Keratinocyte (primary cell): Measurements from ENCODE around the gene SPEM2. TPM values are rescaled to one million over a fixed set of nuclear protein-coding genes. Genes with fewer than 3 reads are reported as not detected.

Experiments used
- DNase-seq: peaks from one replicate; pipeline ENCODE4 v3.0.0-alpha.2; 2011; ENCODE audit warnings: low read depth, missing footprints, low spot score
- FAIRE-seq: peaks from 2 replicates; lab custom pipeline; 2011; peaks lifted over from hg19 to GRCh38; lab: Jason Lieb, UNC
- H2AFZ ChIP-seq: 2 replicates; pipeline ENCODE4 v1.6.0; 2012; ENCODE audit warnings: low read length, control low read depth, inconsistent platforms; ENCODE audit not compliant: control insufficient read depth
- H3K27ac ChIP-seq: 2 replicates; pipeline ENCODE4 v1.5.1; 2011; ENCODE audit warnings: low read length; ENCODE audit not compliant: control insufficient read depth, insufficient read depth
- H3K27me3 ChIP-seq: 3 replicates; pipeline ENCODE4 v1.6.0; 2011; ENCODE audit warnings: low read length; ENCODE audit not compliant: control insufficient read depth, insufficient read depth; ENCODE audit errors: extremely low read depth
- H3K36me3 ChIP-seq, 2 experiments: 2 replicates in 1 of 2; 3 replicates in 1 of 2; pipeline ENCODE4 v1.5.1; 2011; ENCODE audit warnings: low read length in 2 of 2, mild to moderate bottlenecking in 1 of 2; ENCODE audit not compliant: control insufficient read depth in 2 of 2, insufficient read depth in 2 of 2; ENCODE audit errors: extremely low read depth in 1 of 2
- H3K4me1 ChIP-seq: 3 replicates; pipeline ENCODE4 v1.5.1; 2011; ENCODE audit warnings: low read length; ENCODE audit not compliant: control insufficient read depth, insufficient read depth; ENCODE audit errors: extremely low read depth
- H3K4me2 ChIP-seq: 3 replicates; pipeline ENCODE4 v1.6.0; 2011; ENCODE audit warnings: low read depth, low read length; ENCODE audit not compliant: control insufficient read depth, insufficient read depth; ENCODE audit errors: extremely low read depth
- H3K4me3 ChIP-seq, 3 experiments: fragments of 200-600 bp in 1 of 3; sonication (generic) in 1 of 3; 2 replicates in 2 of 3; 3 replicates in 1 of 3; pipeline ENCODE4 v1.5.1; 2011 to 2016; ENCODE audit warnings: low read length in 3 of 3, mild to moderate bottlenecking in 3 of 3, control low read depth in 2 of 3, inconsistent platforms in 1 of 3, low read depth in 1 of 3, mixed read lengths in 1 of 3, mixed run types in 1 of 3, moderate library complexity in 1 of 3; ENCODE audit not compliant: control insufficient read depth in 2 of 3, insufficient read depth in 2 of 3; ENCODE audit errors: extremely low read depth in 1 of 3
- H3K79me2 ChIP-seq: 2 replicates; pipeline ENCODE4 v1.6.0; 2012; ENCODE audit warnings: low read length; ENCODE audit not compliant: control insufficient read depth, insufficient read depth
- H3K9ac ChIP-seq: 3 replicates; pipeline ENCODE4 v1.6.0; 2011; ENCODE audit warnings: low read length; ENCODE audit not compliant: control insufficient read depth, insufficient read depth; ENCODE audit errors: extremely low read depth
- H3K9me1 ChIP-seq: 3 replicates; pipeline ENCODE4 v1.6.0; 2011; ENCODE audit warnings: low read length; ENCODE audit not compliant: control insufficient read depth, insufficient read depth; ENCODE audit errors: extremely low read depth
- H3K9me3 ChIP-seq: 2 replicates; pipeline ENCODE4 v1.5.1; 2012; ENCODE audit warnings: low read depth, low read length; ENCODE audit not compliant: control insufficient read depth
- H4K20me1 ChIP-seq: 3 replicates; pipeline ENCODE4 v1.6.0; 2011; ENCODE audit warnings: low read length; ENCODE audit not compliant: control insufficient read depth, insufficient read depth; ENCODE audit errors: extremely low read depth
- CTCF ChIP-seq, 3 experiments: IDR thresholded peaks in 1 of 3; conservative IDR thresholded peaks in 1 of 3; optimal IDR thresholded peaks in 1 of 3; 2 replicates in 2 of 3; 3 replicates in 1 of 3; pipeline versions ENCODE3 to v1.5.1; 2011; ENCODE audit warnings: low read length in 3 of 3, mild to moderate bottlenecking in 3 of 3, moderate library complexity in 2 of 3, control low read depth in 1 of 3, inconsistent platforms in 1 of 3; ENCODE audit not compliant: insufficient read depth in 2 of 3; ENCODE audit errors: extremely low read depth in 1 of 3
- EZH2 ChIP-seq: IDR thresholded peaks from one replicate; pipeline ENCODE4 v1.6.1; 2012; ENCODE audit warnings: inconsistent platforms, mild to moderate bottlenecking, low read length, moderate library complexity
- dilution Hi-C: fragments of 300-500 bp; cut with MboI; formaldehyde crosslinking; loops from one replicate; pipeline ENCODE4 v1.7.0; 2020; ENCODE audit warnings: low sequenced_read_pairs; ENCODE audit not compliant: extremely low pct_ligation_motif_present
- polyA plus RNA-seq, 5 experiments: library from polyadenylated mRNA; depleted of rRNA in 3 of 5; stranded (reverse) in 3 of 5; stranded (forward) in 1 of 5; unstranded in 1 of 5; fragments of >200 nt; gene quantifications; 1 replicate in 1 of 5; 2 replicates in 3 of 5; 3 replicates in 1 of 5; pipeline versions ENCODE4 v1.2.1 to v1.2.3, GENCODE V29; 2011 to 2012; ENCODE audit warnings: missing spikeins in 2 of 5, low read depth in 1 of 5, low replicate concordance in 1 of 5

Gene SPEM2
- polyA plus RNA-seq, 1 donor (not counting 4 experiments of a cell fraction or from before 2014, with no cell fraction given): not detected

- no peak overlapping the region for H3K4me3 ChIP-seq
- H3K9me1 ChIP-seq: no peaks in the 10 kb centered on the region
- H3K9me3 ChIP-seq: no peaks in the 10 kb centered on the region
- dilution Hi-C loops: no loop called here
- no peak overlapping the region for H3K9ac ChIP-seq
- no peaks in the 10 kb centered on the region for H4K20me1 ChIP-seq
- peaks cover 12% of the 10 kb centered on the region for H3K4me1 ChIP-seq
- DNase-seq (no peak), FAIRE-seq (no peak)
- no peak overlapping the region for H3K4me2 ChIP-seq
- TF ChIP-seq EZH2 (no peak), CTCF (optimal IDR thresholded peaks at IDR 0.05 in 1 of 3, IDR thresholded peaks at IDR 0.05 in 1 of 3, conservative IDR thresholded peaks at IDR 0.05 in 1 of 3; ENCODE audit: extremely low read depth in 1 of 3, insufficient read depth in 2 of 3, low read length in 3 of 3) (no peak)
- H3K36me3 ChIP-seq: peaks cover 0 to 4% of the 10 kb centered on the region in 2 experiments
- H2AFZ ChIP-seq: no peak overlapping the region
- H3K27ac ChIP-seq: no peak overlapping the region
- no peaks in the 10 kb centered on the region for H3K27me3 ChIP-seq
- peaks cover under 1% of the 10 kb centered on the region for H3K79me2 ChIP-seq
Measured at GRCh38 chr17:7408252-7408727, 17.1 kb upstream of the SPEM2 start.

GRCh38 chr17:7408863-7409262, 16.6 kb upstream of the SPEM2 start:
- Histone ChIP-seq H3K27me3 (no peaks in the 10 kb centered on the region), H3K4me3 (no peak overlapping the region), H3K4me1 (peaks cover 16% of the 10 kb centered on the region), H3K4me2 (no peak overlapping the region), H3K9ac (no peak overlapping the region), H3K79me2 (no peaks in the 10 kb centered on the region), H3K9me1 (no peaks in the 10 kb centered on the region), H4K20me1 (no peaks in the 10 kb centered on the region), H3K36me3 (peaks cover 0 to 4% of the 10 kb centered on the region in 2 experiments), H3K27ac (no peak overlapping the region), H2AFZ (no peak overlapping the region), H3K9me3 (no peaks in the 10 kb centered on the region)
- DNase-seq: no peak
- no peak for FAIRE-seq
- TF ChIP-seq EZH2 (no peak), CTCF (optimal IDR thresholded peaks at IDR 0.05 in 1 of 3, IDR thresholded peaks at IDR 0.05 in 1 of 3, conservative IDR thresholded peaks at IDR 0.05 in 1 of 3; ENCODE audit: extremely low read depth in 1 of 3, insufficient read depth in 2 of 3, low read length in 3 of 3) (no peak)
- dilution Hi-C loops: no loop called here
